Umbilical cord (tissue), 2 donors: ENCODE results near the gene METTL26. TPM values are rescaled to one million over a fixed set of nuclear protein-coding genes. Genes with fewer than 3 reads are reported as not detected.

Experiments used
- DNase-seq: peaks from one replicate; pipeline ENCODE4 v3.0.0-alpha.2; 2015; ENCODE audit warnings: low spot score
- total RNA-seq: library from RNA; depleted of rRNA; stranded (reverse); fragments of >200 nt; gene quantifications from one replicate; pipeline ENCODE4 v1.2.3, GENCODE V29; 2014; ENCODE audit warnings: low replicate concordance; ENCODE audit not compliant: insufficient read depth

METTL26 gene
- total RNA-seq, 1 donor from 2014 or later: 48.6 TPM

- no peak for DNase-seq
Measured at GRCh38 chr16:596736-597060, 39.4 kb downstream of the METTL26 start.

GRCh38 chr16:595942-596735 is 40.0 kb downstream of the METTL26 start:
- no peak for DNase-seq

- DNase-seq: no peak
Measured at GRCh38 chr16:595094-595528, 41.0 kb downstream of the METTL26 start.

GRCh38 chr16:593807-594206 is 42.3 kb downstream of the METTL26 start:
- no peak for DNase-seq

GRCh38 chr16:593406-593805 is 42.7 kb downstream of the METTL26 start:
- DNase-seq: peak; percentile 70

GRCh38 chr16:592518-593306 is 43.4 kb downstream of the METTL26 start:
- peak; percentile 65 for DNase-seq

GRCh38 chr16:591892-592517 is 44.1 kb downstream of the METTL26 start:
- no peak for DNase-seq

GRCh38 chr16:591231-591630 is 44.9 kb downstream of the METTL26 start:
- DNase-seq: no peak

GRCh38 chr16:590815-591200 is 45.3 kb downstream of the METTL26 start:
- no peak for DNase-seq

GRCh38 chr16:590188-590814 is 45.8 kb downstream of the METTL26 start:
- peak; percentile 47 for DNase-seq

GRCh38 chr16:589658-590187 is 46.4 kb downstream of the METTL26 start, which contains the start of gene RAB40C:
Gene RAB40C (plus strand): TSS chr16:590066. CDS start chr16:590292, 226 bp downstream.
- peak; percentile 99 for DNase-seq

- peak; percentile 98 for DNase-seq
Measured at GRCh38 chr16:588889-589657, 47.0 kb downstream of the METTL26 start.

GRCh38 chr16:588639-588888 is 47.5 kb downstream of the METTL26 start:
- peak; percentile 57 for DNase-seq

- DNase-seq: no peak
Measured at GRCh38 chr16:586645-587590, 49.2 kb downstream of the METTL26 start.

GRCh38 chr16:586047-586644 is 50.0 kb downstream of the METTL26 start:
- DNase-seq: no peak

- no peak for DNase-seq
Measured at GRCh38 chr16:585351-585750, 50.8 kb downstream of the METTL26 start.
